ENCODE results near the gene ADGRL2.

Gene ADGRL2

DNA sequence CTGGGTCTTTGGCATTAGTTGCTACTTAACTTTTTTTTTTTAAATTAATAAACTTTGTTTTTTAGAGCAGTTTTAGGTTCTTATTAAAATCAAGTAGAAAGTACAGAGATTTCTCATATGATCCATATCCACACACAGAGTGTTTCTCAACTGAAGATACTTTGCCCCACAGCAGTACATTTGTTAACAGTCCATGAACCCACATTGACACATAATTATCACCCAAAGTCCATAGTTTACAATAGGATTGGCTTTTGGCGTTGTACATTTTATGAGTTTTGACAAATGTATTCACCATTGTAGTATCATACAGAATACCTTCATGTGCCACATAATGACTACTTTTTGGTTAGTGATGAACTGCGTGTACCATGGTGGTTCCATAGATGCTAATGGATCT is 106.8 kb downstream of the ADGRL2 start:
- DNase-seq (ENCODE audit: low read depth in 2 of 2): no peak

GRCh38 chr1:81912383-81912782 is 111.6 kb downstream of the ADGRL2 start:
- no peak for DNase-seq (ENCODE audit: low read depth in 2 of 2)

- DNase-seq (ENCODE audit: low read depth in 2 of 2): no peak
Measured at GRCh38 chr1:81915937-81916336, 115.2 kb downstream of the ADGRL2 start.

- no peak for DNase-seq (ENCODE audit: low read depth in 2 of 2)
Measured at GRCh38 chr1:81920245-81920740, 119.6 kb downstream of the ADGRL2 start.

GRCh38 chr1:81920886-81921285 is 120.2 kb downstream of the ADGRL2 start:
- DNase-seq (ENCODE audit: low read depth in 2 of 2): no peak

DNA sequence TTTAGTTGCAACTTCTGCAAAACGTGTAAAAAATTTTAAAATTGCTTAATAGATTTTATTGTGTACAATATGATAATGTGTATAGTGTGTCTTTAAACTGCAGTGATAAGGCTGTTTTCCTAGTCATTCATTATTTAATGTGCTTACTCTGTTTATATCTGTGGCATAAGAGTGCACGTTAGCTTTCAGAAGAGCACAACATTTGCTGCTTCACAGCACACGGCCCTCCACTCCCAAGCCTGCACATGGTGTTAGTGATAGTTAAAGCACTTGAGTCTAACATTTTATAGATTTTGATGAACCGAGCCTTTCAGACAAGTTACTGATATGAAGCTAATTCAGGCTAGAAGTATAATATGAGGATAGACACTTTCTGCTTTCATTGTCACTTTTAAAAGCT is 120.6 kb downstream of the ADGRL2 start:
- DNase-seq (ENCODE audit: low read depth in 2 of 2): no peak

GRCh38 chr1:81921851-81922462 is 121.2 kb downstream of the ADGRL2 start:
- DNase-seq (ENCODE audit: low read depth in 2 of 2): no peak

DNA sequence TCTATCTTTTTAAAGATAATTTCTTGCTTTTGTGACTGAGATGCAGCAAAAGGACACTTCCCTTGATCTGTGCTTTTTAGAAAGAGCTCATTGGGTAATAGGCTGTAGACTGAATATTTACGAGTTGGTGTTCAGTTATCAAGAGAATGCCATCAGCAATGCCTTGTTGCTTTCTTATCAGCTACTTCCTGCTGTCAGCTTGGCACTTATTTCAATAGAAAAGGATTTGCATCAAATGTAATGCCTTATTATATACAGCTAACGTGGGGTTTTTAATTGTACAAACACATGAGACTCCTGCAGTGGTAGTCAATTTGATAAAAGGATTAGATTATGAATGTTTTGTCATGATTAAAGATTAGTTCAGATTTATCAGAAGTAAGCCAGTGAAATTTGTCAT is 122.2 kb downstream of the ADGRL2 start:
- DNase-seq (ENCODE audit: low read depth in 2 of 2): no peak

- no peak for DNase-seq (ENCODE audit: low read depth in 2 of 2)
Measured at GRCh38 chr1:81929106-81929505, 128.4 kb downstream of the ADGRL2 start.

DNA sequence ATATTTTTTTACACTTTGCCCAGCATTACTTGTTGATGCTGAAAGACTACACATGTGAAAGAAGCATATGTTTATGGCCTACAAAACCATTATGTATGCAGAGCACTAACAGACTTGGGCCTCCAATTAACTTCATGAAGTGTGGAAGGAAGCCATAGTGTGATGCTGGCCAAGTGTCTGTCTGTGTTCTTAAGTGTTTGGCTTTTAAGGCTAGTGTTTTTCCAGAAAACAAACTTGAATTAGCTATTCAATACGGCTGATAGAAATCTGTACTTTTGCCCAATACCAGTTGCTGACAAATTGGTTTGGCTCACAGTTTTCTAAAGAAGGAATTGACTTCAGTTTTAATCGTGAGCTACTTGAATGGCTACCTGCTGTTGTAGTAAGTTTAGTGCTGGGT is 136.1 kb downstream of the ADGRL2 start:
- DNase-seq (ENCODE audit: low read depth in 2 of 2): no peak

DNA sequence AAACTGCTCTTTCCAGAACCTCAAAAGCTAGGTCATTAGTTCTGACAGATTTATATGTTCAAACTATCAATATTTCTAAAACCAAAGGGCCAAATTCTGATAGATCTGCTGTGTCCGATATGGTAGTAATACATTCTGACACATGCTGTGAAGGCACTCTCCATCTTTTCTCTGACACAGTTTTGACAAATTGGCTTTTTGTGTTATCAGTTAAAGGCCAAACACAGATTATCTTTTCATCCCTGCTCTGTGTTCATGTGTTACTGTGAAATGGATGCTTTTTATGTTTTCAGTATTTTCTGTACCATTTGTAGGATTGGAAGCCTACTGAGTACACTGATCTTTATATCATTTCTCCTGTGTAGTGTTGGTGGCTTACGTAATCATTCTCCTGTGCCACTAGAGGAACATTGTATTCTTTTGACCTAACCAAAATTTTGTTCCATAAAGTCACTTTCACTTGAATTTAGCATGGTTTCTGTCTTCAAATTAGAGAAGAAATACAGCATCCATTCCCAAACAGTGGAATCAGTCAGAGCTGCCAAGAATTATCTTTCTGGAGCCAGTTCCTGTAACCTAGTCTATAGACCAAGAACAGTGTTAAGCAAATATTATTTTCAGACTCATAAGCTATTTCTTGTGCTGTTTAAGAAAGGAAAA is 137.2 kb downstream of the ADGRL2 start:
- no peak for DNase-seq (ENCODE audit: low read depth in 2 of 2)

GRCh38 chr1:81948495-81948894 is 147.8 kb downstream of the ADGRL2 start:
- DNase-seq (ENCODE audit: low read depth in 2 of 2): no peak

- DNase-seq (ENCODE audit: low read depth in 2 of 2): no peak
Measured at GRCh38 chr1:81949421-81949820, 148.7 kb downstream of the ADGRL2 start.

- DNase-seq (ENCODE audit: low read depth in 2 of 2): no peak
Measured at GRCh38 chr1:81950037-81950436, 149.3 kb downstream of the ADGRL2 start.

DNA sequence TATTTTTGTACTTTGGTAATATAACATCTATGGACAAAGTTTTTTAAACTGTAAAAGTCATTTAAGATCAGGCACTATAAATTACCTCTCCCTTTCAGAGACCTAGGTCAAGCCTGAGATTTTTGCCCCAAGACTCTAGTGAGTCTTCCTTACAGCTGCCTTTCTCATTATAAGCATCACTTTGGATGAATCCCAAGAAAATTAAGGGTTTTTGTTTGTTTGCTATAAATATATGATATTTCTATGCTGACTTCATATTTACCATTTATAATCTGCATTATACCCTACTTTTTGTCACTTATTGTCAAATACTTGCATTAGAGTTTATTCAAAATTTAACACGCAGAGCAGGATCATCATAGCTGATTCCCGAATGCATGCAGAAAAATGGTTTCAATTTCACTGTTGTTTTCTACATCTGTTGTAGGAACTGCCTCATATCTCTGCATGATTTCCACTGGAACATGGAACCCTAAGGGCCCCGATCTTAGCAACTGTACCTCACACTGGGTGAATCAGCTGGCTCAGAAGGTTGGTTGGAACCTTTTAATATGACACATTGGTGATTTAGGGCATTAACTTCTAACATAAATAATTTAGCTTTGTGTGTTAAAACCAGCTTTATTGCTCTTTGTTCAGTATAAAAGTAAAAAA is 150.0 kb downstream of the ADGRL2 start:
- DNase-seq (ENCODE audit: low read depth in 2 of 2): no peak

DNA sequence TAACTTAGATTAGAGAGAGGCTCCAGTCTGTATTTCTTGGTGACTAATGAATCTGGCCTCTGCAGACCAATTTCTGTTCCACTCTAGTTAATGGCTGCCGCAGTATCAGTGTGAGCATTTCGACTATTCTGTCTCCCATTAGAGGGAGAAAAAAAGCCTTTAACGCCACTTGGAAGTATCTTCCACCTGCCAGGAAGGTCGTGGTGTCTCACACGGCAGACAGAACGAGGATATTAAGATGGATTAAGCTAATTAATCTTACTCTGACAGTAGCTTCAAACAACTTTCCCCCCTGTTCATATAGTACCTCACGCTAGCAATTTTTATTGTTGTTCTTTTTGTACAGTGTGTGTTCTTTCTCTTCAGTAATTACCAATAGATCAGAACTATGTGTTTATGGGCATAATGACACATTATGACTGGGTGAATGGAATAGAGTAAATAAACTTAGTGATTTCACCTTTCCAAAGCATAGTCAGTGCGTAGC is 153.8 kb downstream of the ADGRL2 start:
- no peak for DNase-seq (ENCODE audit: low read depth in 2 of 2)

DNA sequence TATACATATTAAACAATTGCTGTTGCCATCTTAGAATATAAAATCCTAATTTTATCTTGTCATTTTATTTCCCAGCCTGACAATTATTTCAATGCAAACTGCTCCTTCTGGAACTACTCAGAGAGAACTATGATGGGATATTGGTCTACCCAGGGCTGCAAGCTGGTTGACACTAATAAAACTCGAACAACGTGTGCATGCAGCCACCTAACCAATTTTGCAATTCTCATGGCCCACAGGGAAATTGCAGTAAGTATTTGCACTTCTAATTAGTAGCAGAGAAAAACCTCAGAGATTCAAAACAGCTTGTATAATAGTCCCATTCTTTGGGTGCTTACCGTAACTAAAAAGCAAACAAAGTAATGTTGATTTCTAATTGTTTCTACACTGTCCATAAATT is 167.2 kb downstream of the ADGRL2 start:
- DNase-seq (ENCODE audit: low read depth in 2 of 2): no peak

DNA sequence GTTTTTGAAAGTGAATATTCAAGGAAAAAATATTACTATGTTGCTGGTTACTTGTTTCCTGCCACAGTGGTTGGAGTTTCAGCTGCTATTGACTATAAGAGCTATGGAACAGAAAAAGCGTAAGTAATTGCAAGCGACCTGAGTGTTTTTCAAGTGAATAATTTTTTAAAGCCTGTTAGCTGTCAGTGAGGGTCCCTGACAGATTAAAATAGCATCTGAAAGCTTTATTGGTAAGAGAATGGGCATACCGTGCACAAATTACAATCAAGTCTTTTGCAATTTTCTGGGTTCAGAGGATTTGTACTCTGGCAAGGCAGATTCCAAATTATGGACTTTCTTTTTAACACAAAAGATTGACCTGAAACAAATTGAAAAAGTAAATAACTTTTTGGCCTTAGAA is 169.7 kb downstream of the ADGRL2 start:
- no peak for DNase-seq (ENCODE audit: low read depth in 2 of 2)

GRCh38 chr1:81974222-81974841 is 173.6 kb downstream of the ADGRL2 start:
- no peak for DNase-seq (ENCODE audit: low read depth in 2 of 2)

DNA sequence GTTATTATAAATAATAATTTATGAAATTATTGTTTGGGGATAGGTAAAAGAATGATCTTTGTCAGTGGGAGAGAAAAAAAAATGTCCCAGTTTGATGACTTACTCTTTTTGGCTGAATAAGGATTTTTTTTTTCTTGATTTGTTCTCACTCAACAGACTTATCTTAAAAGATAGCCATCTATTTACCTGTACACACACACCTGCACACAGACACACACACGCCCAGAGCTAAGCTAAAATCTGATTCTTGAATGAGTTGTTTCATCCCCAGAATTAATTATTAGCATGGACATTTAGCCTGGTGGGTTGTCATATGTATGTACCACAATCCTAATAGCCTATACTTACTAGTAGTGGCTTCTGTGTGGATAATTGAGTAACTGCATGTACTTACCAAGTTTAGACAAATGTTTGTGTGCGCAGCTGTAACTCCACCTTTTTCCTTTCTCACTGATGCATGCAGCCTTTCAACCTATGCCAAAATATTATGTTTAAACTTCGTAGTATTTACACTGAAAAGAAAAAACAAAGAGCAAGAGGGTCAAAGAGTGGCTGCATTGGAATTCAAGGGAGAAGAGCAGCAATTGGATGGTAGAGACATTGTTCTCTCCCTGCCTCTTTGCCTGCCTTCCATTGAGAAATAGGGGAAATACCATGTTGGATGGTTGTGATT is 174.3 kb downstream of the ADGRL2 start:
- no peak for DNase-seq (ENCODE audit: low read depth in 2 of 2)

- DNase-seq (ENCODE audit: low read depth in 2 of 2): no peak
Measured at GRCh38 chr1:81976539-81976938, 175.8 kb downstream of the ADGRL2 start.

DNA sequence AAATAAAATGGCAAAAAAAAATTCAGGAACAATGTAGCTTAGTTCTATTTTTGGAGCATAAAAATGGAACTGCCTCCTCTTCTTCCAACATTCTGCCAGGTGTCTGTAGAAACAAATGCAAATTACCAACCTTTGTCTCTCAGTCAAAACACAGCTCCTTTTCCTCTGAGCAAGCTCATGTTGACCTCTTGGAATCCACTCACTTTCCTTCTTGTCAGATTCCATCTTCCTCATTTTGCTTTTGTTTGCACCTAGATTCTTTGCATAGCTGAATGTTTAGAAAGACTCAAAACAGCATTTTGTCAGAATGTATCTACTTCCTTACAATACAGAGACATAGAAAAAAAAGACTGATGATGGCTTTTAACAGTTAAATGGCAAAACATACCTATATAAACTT is 178.2 kb downstream of the ADGRL2 start:
- DNase-seq (ENCODE audit: low read depth in 2 of 2): no peak

All from stimulated activated CD8-positive, alpha-beta memory T cell treated with anti-CD3 and anti-CD28 coated beads, Interleukin-2, amount 100 ng/mL, for 1 hour (primary cell).